Activated CD4-positive, alpha-beta T cell treated with anti-CD3 and anti-CD28 coated beads, Interleukin-2, Interleukin-4, amounts not matched to agents 100 ng/mL and 50 ng/mL, durations not matched to agents 16 hours and 8 hours (primary cell): ENCODE data around the gene MOCS2.

Source experiments
- DNase-seq: peaks from one replicate; pipeline ENCODE4 v3.0.0-alpha.2; 2020; ENCODE audit warnings: low spot score

Gene MOCS2

GRCh38 chr5:53092242-53092641 lies 17.3 kb downstream of the MOCS2 start:
- DNase-seq: no peak

GRCh38 chr5:53091289-53091688 lies 18.3 kb downstream of the MOCS2 start:
- no peak for DNase-seq

- no peak for DNase-seq
Measured at GRCh38 chr5:53090229-53090628, 19.3 kb downstream of the MOCS2 start.

- peak; percentile 63 for DNase-seq
Measured at GRCh38 chr5:53089481-53089991, 20.0 kb downstream of the MOCS2 start.

GRCh38 chr5:53087621-53088121 lies 21.9 kb downstream of the MOCS2 start:
- no peak for DNase-seq

- DNase-seq: no peak
Measured at GRCh38 chr5:53087171-53087570, 22.4 kb downstream of the MOCS2 start.

- DNase-seq: no peak
Measured at GRCh38 chr5:53084546-53085255, 24.9 kb downstream of the MOCS2 start.

- DNase-seq: no peak
Measured at GRCh38 chr5:53083927-53084326, 25.6 kb downstream of the MOCS2 start.

- DNase-seq: peak; percentile 15
Measured at GRCh38 chr5:53080271-53080670, 29.3 kb downstream of the MOCS2 start.

GRCh38 chr5:53076014-53076583 lies 33.5 kb downstream of the MOCS2 start:
- DNase-seq: no peak

GRCh38 chr5:53073348-53073747 lies 36.2 kb downstream of the MOCS2 start:
- DNase-seq: no peak

GRCh38 chr5:53071738-53072137 lies 37.8 kb downstream of the MOCS2 start:
- no peak for DNase-seq

GRCh38 chr5:53071298-53071697 lies 38.3 kb downstream of the MOCS2 start:
- no peak for DNase-seq

GRCh38 chr5:53069626-53070025 lies 39.9 kb downstream of the MOCS2 start:
- DNase-seq: peak; percentile 94

GRCh38 chr5:53068291-53068836 lies 41.2 kb downstream of the MOCS2 start:
- no peak for DNase-seq

GRCh38 chr5:53067641-53068040 lies 41.9 kb downstream of the MOCS2 start:
- DNase-seq: no peak

GRCh38 chr5:53066088-53066487 lies 43.5 kb downstream of the MOCS2 start:
- DNase-seq: no peak

GRCh38 chr5:53063791-53064190 lies 45.8 kb downstream of the MOCS2 start:
- DNase-seq: no peak

GRCh38 chr5:53063176-53063575 lies 46.4 kb downstream of the MOCS2 start:
- DNase-seq: no peak

GRCh38 chr5:53059281-53059680 lies 50.3 kb downstream of the MOCS2 start:
- no peak for DNase-seq

GRCh38 chr5:53055365-53055764 lies 54.2 kb downstream of the MOCS2 start:
- no peak for DNase-seq

- no peak for DNase-seq
Measured at GRCh38 chr5:53053364-53053763, 56.2 kb downstream of the MOCS2 start.

GRCh38 chr5:53052499-53052898 lies 57.1 kb downstream of the MOCS2 start:
- DNase-seq: no peak
